Omental fat pad (tissue), 4 donors: Measurements from ENCODE around the gene CFLAR. TPM values are rescaled to one million over a fixed set of nuclear protein-coding genes. Genes with fewer than 3 reads are reported as not detected.

Source experiments
- ATAC-seq: fragments of 150-250 bp; one replicate; pipeline ENCODE4 v1.9.1; 2016; ENCODE audit warnings: mild to moderate bottlenecking, moderate library complexity; ENCODE audit not compliant: low FRiP score
- DNase-seq: peaks from one replicate; pipeline ENCODE4 v3.0.0-alpha.2; 2019; ENCODE audit warnings: low spot score
- total RNA-seq, 4 donors: library from RNA; depleted of rRNA; stranded (reverse); fragments of >200 nt; gene quantifications; one replicate each; pipeline ENCODE4 v1.1.0, GENCODE V29; 2016
- TF ChIP-seq, protein P1 (sequence below), 3 donors: fragments of 450-650 bp; IDR thresholded peaks; one replicate each; pipeline ENCODE4 v1.5.1; 2016 to 2017; ENCODE audit warnings: antibody characterized with exemption in 3 of 3, mild to moderate bottlenecking in 3 of 3, moderate library complexity in 2 of 3

CFLAR gene
- total RNA-seq, 4 donors from 2014 or later = 204 to 455 (median 293) TPM

DNA sequence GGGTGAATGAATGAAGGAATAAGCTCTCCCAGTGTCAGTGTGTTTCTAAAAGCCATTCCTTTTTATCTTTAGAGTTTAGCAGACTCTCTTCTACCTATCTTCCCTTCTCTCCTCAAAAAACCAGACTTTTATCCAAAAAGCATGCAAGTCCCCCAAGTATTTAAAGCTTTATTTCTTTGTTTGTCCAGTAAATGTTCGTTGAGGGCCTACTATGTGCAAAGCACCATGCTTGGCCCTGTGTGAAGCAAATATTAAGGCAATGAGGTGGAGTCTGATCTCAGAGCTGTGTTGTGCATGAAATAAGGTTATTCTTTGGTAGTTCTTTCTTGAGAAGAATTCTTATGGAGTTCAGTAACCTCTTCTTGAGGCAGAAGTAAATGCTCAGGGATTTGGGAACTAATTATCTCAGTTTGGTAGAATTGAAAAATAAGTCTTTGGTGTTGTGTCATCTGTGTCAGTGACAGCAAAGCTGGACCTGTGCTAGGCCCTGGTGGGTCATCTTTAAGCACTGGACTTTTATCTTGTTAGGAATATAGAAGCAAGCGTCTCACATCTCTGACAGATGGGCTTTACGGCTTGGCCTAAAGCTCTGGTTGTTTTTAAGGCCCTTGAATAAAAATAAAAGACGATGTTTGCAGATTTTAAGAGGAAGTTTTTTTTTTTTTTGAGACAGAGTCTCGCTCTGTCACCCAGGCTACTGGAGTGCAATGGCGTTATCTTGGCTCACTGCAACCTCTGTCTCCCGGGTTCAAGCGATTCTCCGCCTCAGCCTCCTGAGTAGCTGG lies 38.8 kb downstream of the CFLAR start:
- ATAC-seq (no peak), DNase-seq (no peak)
- TF ChIP-seq, protein P1, sequence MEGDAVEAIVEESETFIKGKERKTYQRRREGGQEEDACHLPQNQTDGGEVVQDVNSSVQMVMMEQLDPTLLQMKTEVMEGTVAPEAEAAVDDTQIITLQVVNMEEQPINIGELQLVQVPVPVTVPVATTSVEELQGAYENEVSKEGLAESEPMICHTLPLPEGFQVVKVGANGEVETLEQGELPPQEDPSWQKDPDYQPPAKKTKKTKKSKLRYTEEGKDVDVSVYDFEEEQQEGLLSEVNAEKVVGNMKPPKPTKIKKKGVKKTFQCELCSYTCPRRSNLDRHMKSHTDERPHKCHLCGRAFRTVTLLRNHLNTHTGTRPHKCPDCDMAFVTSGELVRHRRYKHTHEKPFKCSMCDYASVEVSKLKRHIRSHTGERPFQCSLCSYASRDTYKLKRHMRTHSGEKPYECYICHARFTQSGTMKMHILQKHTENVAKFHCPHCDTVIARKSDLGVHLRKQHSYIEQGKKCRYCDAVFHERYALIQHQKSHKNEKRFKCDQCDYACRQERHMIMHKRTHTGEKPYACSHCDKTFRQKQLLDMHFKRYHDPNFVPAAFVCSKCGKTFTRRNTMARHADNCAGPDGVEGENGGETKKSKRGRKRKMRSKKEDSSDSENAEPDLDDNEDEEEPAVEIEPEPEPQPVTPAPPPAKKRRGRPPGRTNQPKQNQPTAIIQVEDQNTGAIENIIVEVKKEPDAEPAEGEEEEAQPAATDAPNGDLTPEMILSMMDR (IDR thresholded peaks at IDR 0.05) = no peak

DNA sequence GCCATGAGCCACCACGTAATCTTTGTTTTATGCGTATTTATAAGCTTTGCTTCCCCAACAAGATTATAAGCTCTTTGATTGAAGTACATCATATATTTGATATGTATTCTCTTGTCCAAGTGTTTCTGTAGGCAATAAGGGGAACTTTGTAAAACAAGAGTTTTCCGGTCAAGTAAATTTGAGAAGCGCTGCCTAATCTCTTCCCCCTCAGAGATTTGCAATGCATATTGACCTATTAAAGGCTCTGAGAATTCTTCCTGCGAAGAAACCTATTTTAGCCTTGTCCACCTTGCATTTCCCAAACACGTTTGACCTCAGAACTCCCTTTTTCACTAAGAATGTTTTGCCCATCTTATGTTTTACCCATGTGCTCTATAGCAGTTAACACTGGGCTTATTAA lies 40.1 kb downstream of the CFLAR start:
- DNase-seq (no peak), ATAC-seq (no peak)
- TF ChIP-seq, protein P1 (IDR thresholded peaks at IDR 0.05) = no peak

DNA sequence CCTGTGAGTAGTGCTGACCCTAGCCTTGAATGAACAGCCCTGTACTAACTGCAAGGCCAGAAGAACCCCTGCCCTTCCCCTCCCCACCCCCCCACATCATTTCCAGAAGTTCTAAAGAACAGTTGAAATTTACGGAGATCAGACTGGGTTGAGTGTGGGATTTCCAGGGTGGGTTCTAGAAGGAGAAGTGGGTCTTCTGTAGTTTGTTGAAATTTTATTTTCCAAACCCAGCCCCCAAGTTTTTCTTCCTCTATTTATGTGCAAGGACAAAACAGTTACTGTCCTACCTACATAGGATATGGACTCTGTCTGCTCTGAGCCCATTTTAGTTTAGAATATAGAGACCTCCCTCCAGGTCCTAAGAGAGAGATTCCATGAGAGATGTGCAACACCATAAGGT lies 40.7 kb downstream of the CFLAR start:
- DNase-seq (no peak), ATAC-seq (no peak)
- TF ChIP-seq, protein P1 (IDR thresholded peaks at IDR 0.05) = no peak

DNA sequence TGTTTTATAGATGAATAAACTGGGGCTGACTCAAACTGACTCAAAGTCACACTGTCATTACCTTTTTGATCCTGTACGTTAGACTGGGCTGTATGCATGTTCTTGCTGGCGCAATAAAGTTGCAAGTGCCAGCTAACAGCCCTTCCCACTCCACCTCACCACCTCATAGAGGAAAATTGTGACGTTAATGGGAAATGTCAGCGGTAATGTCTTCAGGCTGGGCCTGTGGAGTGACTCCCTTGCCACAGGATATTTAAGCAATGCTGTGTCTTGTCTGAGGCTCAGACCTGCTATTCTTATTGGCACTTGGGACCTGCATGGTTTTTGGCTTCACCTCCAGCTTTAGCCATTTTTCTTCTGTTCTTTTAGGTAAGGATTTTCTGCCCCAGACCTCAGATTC lies 41.7 kb downstream of the CFLAR start:
- ATAC-seq (no peak), DNase-seq (no peak)
- TF ChIP-seq, protein P1 (IDR thresholded peaks at IDR 0.05) = no peak

DNA sequence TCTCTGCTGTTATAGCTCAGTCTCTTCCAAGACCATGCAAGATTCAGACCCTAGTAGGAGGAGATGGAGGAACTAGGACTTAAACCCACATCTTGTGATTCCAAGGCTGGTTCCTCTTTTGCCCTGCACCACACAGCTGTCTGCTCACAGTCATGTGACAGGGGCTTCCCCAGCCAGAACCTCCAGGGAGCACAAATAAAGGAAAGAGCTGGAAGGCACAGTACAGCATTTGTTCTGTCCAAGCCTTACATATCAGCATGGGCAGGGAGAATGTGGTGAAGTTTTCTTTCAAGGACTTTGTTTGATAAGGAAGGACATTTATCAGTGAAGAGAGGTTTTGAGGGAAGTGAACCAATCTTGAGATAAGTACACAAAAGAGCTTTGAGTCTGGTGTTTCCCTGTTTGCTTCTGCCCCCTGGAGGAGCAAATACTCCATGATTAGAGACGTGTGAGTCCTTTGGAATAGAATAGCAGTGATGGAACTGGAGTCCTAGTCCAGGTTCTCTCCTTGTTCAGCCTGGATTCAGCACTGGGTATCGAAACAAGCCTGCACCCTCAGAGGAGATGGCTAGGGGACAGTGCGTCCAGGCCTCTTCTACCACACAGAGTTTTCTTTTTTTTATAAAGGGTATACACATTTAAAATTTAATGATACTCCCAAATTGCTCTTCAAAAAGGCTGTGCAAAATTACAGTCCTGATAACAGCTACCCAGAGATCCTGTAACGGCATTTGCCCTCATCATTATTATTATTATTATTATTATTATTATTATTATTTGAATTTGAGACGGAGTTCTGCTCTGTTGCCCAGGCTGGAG lies 42.4 kb downstream of the CFLAR start:
- TF ChIP-seq, protein P1 (IDR thresholded peaks at IDR 0.05) = no peak
- DNase-seq (no peak), ATAC-seq (peak; percentile 73)

DNA sequence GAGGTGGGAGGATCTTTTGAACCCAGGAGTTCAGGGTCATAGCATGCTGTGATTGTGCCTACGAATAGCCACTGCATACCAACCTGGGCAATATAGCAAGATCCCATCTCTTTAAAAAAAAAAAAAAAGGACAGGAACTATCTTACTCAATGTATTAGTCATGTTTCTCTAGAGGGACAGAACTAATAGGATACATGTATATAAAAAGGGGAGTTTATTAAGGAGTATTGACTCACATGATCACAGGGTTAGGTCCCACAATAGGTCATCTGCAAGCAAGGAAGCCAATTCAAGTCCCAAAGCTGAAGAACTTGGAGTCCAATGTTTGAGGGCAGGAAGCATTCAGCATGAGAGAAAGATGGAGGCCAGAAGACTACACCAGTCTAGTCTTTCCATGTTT lies 48.2 kb downstream of the CFLAR start:
- no peak for DNase-seq
- no peak for ATAC-seq
- TF ChIP-seq, protein P1 (IDR thresholded peaks at IDR 0.05) = no peak
